Medulla oblongata (tissue), 1 donor: ENCODE measurements around the gene RNF148.

Experiments
- DNase-seq: peaks from one replicate; pipeline ENCODE4 v3.0.0-alpha.2; 2015; ENCODE audit errors: extremely low spot score

The RNF148 gene, protein sequence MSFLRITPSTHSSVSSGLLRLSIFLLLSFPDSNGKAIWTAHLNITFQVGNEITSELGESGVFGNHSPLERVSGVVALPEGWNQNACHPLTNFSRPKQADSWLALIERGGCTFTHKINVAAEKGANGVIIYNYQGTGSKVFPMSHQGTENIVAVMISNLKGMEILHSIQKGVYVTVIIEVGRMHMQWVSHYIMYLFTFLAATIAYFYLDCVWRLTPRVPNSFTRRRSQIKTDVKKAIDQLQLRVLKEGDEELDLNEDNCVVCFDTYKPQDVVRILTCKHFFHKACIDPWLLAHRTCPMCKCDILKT

DNA sequence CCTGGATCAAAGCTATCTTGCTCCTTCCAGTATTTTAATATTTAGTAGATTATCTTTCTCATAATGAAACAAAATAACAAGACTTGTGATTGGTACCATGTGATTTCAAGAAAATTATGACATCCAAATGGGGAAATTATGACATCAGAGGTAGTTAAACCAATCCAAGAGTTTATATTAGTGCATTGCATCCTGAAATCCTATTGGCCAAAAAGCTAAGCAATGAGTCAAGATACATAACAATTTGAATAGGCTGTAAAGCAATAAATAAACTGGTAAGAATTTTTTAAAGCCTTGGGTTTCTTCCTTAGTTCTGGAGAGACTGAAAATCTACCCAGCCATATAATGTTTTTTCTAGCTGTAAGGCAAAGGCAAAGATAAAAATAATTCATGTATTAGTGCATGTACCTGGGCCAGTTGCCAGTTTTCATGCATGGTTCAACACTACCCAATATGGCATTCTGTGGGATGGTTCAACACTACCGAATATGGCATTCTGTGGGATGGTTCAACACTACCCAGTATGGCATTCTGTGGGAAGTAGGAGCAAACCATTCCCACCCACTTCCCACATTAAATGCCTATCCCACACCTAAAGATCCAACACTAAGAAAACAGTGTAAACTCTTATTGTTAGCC, at the start of gene RNF148:
TSS of gene RNF148 (minus strand) at position 51 of the 639 bp plus-strand sequence. CDS start 172 bp downstream, outside the sequence.
- DNase-seq: no peak

DNA sequence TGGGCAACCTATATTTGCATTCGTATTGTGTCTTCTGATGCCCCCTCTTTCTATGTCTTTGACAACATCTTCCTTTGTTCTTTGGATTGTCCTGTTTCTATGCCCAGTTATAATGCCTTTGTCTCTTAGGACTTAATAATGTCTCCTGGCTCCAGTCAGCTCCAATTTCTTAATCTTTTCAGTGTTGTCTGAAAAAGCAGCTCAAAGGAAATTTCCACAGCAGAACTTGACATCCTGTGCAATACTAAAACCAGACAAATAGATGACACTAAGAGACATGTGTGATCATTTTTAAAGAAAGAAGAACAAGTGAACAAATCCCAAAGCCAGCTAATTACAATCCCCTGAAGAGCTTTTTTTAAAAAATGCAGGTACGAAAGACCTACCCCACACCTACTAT, 47.7 kb upstream of the RNF148 start:
- no peak for DNase-seq

DNA sequence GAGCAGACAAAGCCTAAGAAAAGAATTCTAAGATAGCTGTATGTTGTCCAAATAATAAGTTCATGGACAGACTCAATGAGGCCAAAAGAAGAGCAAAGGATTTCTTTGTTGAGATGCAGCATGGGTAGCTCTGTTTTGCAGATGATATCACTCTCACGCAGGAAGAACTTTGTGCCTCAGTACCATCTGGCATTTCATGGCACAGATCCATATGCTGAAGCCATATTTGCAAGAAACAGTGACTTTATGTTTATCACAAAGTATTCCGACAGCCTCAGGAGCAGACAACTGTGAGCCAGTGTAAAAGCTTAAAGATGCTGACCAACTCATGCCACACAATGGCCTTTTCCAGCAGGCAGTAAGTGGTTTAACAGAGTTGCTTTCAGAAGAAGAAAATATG, 45.5 kb upstream of the RNF148 start:
- DNase-seq: no peak

DNA sequence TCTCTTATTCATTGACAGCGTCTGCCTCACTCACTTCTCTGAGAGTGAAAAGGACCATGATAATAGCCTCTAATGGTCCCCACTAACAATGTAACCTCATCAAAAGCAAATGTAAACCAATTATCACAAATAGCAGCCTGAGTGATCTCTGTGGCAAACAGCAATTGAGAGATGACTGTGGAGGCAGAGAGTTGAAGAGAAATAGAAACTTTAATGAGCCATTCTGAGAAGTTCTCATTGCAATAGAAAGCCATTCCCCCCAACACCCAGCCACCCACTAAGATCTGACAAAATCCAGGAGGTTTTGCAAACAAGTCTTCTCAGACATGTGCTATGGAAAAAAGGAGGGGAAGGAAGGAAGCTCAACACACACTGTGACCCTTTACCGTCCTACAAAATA, 44.2 kb upstream of the RNF148 start:
- DNase-seq: no peak

DNA sequence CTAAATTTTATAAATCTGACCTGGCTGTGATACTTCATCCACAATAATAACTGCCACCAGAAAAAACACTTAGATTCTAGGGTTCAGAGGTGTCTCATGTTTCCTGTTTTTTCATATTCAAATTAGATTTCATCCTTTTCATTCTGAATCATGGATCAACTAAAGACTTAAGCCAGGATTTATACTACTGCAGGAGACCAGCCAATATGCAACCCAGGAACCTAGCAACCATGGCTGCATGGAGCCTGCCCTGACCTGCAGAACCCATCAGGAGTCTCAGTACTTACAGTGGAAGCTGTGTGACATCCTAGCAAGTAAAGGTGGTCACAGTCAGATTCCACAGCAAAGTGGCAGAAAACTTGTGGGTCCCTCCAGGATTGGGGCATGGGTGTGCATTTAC, 40.5 kb upstream of the RNF148 start:
- DNase-seq: no peak

DNA sequence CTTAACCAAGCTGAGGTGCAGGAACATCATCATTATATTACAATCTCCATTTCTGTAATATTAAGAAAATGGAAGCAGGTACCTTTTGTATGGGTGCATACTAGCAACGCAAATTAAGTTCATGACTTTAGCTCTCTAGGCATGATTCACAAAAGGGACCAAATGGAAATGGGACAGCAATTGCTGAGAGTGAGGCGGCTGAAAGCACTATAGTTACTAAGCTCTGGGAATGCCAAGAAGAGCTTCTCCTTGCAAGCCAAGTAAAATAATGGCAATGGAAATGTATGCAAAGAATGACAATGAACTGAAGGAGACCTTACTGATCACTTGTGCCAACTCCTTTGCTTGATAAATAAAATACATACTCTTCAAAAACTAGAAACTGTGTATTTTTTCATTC, 36.2 kb upstream of the RNF148 start:
- DNase-seq: no peak

DNA sequence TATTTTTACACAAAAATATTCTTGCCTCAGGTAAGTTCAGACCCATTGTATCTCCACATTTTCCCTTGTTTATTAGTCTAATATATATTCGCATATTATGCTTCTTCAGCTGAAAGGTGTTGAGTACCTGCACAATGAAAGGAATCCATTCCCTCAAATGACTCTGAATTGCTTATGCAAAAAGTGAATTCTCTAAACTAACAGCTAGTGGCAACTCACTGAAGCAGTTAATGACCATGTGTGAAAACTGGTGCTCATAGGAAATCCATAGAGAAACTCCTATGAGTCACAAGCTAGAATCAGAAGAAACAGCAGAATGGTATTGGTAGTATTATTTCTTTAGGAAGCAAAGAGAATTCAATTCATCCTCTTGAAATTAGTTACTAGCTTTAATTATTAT, 33.5 kb upstream of the RNF148 start:
- DNase-seq: no peak

DNA sequence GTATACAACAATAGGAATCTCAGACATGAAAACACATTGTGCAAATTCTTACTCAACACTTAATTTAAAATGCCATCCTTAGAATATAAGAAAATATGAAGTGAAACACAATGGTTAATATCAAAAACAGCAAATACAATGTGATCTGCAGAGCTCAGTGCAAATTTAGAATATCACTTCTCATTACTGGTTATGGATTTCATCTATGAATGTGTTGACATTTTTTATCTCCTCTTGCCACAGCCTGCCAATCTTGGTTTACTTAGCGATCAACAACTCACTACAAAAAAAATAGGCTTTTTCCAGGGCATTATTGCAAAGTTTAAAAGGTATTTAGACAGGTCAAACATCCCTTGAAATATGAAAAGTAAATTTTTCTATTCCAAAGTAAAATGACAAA, 25.0 kb upstream of the RNF148 start:
- DNase-seq: no peak

DNA sequence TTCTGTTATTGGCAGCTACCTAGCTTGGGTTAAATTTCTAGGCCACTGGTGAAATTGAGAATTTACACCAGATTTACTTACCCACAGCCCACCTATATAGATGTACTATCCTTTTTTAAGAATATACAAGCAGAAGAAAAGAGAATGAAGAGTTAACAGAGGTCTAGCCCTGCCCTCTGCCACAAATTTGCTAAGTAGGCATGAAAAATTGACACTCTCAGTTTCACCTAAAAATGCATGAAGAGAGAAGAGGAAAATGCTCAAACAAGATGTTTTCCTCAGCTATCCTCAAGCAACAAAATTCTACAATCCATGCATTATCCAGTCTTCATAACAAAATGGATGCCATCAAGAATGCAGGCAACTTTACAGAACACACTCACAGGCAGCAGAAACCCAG, 24.6 kb upstream of the RNF148 start:
- DNase-seq: no peak

DNA sequence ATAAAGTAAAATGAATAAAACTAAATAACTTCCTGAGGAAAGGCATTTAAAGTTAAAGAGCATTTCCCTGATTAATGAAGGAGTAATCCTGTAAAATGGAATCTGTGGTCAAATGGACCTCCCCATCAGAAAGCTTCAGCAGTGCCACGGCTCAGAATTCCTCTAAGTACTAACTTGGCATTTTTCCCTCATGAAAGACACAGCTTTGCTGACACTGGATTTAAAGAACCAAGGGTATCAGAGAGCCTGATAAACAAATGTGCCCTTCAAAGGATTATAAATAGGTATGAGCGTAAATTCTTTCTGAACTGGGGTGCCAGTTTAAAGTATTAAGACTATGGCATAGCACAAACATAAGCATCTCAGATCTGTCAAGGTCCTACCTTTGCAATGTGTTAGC, 24.2 kb upstream of the RNF148 start:
- no peak for DNase-seq

DNA sequence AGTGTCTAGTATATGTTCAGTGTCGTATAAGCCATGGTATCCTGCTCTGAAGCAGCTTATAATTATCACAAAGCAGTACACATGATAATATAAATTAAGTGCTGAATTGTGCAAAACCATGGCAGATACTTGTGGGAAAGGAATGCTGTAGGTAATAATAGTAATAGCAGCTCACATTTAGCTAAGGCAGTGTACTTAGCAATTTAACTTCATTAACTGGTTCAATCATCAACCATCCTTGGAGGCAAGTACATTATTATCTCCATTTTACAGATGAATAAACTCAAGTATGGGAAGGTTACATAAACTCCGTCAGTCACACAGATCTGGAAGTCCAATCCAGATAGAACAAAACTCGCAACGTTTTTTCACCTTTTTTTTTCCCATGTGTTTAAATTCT, 21.6 kb upstream of the RNF148 start:
- no peak for DNase-seq

DNA sequence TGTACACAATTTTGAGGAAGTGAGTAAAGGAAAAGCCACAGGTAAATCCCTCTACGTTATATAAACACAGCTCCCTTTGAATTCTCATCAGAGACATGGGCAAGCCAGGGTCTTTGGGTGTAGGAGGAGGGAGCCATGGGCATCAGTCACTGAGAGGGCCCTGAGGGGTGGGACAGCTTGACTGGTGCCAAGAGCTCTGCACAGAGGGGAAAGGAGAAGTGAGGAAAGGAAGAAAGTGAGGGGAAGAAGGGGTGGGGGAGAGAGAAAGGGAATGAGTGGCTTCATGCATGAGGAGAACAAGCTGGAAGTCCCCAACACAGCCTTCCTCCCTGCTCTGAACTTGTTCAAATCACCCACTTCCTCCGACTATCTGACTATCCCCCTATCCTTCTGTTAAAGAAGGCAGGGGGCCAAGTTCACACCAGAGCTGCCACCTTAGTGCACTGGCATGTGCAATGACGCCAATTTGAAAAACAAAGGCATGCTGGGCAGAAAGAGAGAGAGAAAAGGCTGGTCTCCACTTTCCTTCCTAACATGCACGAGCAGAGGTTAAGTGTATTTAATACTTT, 16.4 kb upstream of the RNF148 start:
- no peak for DNase-seq

DNA sequence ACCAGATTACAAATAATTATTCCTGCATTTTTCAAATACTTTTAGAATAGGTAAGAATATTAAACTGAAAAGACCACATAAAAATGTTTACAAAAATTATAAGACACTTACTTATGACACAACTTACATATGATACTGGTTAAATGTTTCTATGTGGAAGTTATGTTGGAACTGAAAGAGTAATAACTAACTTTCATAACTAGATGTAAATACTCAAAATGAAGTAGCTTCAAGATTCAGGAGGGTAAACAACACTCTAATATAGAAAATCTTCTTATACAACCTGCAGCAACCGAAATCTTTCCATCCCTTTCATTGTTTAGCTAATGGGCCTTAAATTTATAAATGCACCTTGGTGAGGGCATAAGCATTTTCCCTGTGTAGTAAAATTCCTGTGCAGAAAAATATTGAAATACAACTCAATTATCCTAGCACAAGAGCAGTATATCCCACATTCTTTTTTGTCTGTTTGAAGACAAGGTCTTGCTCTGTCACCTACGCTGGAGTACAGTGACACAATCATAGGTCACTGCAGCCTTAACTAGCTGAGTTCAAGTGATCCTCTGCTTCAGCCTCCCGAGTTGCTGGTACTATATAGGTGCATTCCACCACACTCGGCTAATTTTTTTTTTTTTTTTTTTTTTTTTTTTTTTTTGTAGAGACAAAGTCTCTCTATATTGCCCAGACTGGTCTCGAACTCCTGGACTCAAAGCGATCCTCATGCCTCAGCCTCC, 14.8 kb upstream of the RNF148 start:
- DNase-seq: no peak

DNA sequence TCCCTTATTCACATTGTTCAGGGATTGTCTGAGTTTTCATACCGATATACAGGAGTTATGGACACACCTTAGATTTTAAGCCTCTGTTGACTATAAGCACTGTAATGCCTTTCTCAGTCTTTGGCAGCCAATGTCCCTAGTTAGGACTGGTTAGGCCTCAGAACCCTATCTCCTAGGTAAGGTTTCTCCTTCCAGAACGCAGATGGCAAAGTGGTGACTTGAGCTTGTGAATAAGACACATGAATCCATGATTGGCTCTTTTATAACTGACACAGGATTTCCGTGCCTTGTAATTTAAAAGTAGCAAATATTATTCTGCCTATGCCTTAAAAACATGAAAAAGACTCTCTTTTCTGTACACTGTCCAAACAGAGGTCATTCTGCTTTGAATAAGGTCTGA, 12.5 kb upstream of the RNF148 start:
- DNase-seq: no peak

DNA sequence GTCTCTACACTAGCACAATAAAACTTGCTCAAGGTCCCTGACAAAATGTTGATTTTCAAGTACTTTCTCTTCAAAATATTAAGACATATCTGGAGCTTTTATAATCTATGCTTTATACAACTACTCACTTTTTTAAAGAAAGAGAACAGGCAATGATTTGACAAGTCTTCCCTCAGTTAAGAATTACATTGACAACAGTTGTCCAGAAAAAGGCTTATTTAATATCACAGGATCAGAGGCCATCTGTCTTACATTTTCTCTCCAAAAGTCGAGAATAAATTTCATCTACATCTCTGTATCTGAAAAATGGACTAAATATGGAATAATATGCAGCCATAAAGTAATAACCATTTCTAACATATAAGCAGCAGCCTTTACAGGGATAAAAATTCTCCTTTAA, 8.2 kb upstream of the RNF148 start:
- no peak for DNase-seq

DNA sequence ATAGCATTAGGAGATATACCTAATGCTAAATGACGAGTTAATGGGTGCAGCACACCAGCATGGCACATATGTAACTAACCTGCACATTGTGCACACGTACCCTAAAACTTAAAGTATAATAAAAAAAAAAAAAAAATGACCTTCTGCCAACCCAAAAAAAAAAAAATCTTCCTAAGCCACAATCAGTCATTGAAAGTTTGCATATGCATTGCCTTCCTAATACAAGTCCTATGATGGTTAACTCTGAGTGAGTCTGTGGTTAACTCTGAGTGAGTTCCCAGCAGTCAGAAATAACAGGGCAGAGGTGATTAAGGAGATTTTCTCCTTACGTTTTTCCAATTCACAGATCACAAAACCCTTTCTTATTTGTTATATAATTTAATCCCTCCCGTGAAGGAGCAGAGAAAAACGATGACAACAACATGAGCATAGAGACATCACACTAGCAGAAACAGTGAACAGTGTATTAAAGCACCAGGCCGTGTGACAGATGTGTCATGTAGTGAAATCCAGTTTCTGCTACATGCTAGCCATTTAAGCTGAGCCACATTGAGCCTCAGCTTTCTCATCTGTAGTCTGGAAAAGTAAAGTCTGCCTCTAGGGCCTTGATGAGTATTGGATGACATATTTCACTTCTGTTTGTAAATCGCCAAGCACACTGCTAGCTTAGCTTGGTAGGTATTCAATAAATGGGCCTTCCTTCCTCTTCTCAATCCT, 7.4 kb upstream of the RNF148 start:
- DNase-seq: no peak

DNA sequence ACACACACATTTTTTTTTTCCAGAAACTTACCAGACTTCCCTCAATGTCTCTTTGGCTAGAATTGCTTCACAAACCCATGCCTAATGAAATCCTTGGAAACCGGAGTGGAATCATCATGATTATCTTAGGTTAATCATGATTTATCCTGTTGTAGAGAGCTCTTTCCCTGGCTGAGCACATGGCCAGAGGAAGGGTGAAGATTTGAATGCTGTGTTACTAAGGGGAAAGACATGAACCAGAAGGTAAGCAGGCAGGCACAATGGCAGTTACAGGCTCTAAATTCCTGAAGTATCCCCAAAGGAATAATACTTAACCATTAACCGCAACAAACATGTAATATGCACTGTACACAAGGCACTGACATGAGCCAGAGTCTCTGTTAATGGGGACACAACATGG, 4.1 kb upstream of the RNF148 start:
- DNase-seq: no peak

DNA sequence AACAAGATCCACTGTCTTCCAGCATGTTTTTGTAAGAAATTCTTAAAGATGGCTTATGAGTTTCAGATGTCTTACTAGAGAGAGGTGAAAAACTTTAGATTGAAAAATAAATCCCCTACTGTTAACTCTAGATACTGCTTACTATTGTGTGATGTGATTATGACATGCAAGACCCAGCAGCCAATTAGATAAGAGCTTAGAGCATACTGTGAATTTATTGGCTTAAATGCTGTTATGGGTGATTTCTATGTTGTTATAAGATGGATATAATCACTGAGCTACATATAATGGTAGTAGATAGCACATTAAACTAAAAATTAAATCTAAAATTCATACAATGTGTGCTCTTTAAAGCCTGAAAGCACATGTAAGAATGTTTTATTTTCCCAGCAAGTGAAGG, 3.7 kb downstream of the RNF148 start, which contains the start of gene RNF133:
TSS of gene RNF133 (minus strand) at position 101 of the 400 bp plus-strand sequence. CDS start 199 bp downstream, outside the sequence.
- DNase-seq: no peak

DNA sequence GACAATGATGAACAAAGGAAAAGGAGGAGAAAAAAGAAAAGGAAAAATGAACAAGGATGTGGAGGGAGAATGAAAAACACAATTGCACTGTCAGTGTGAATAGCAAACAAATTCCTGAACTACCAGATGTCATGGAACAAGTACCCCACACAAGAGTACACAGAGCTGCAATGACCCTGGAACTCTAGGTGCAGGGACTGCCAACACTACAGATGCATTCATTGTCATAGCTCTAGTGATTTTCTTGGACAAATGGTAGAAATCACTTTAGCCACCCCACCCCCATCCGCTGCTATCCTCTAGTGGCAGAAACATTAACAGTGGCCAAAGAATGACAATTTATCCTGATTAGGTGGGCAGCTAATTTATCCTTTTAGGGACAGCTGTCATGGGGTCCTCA, 6.9 kb downstream of the RNF148 start:
- DNase-seq: no peak

DNA sequence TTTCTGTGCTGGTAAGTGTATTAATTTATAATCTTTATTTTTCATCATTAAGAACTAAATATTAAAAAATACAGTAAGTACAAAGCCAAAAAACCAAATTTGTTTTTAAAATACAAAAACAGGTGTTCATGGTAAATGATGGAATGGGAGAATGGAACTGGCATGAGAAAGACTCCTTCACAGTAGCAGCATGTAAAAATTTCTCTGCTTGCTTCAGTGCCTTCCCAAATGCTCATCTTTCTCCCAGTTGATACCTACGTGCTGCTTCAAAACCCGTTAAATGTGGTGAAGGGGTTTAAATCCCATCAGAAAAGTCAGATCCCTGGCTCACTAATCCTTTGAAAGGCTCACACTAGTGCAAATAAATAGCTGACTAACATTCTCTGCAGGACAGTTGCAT, 8.0 kb downstream of the RNF148 start:
- no peak for DNase-seq

DNA sequence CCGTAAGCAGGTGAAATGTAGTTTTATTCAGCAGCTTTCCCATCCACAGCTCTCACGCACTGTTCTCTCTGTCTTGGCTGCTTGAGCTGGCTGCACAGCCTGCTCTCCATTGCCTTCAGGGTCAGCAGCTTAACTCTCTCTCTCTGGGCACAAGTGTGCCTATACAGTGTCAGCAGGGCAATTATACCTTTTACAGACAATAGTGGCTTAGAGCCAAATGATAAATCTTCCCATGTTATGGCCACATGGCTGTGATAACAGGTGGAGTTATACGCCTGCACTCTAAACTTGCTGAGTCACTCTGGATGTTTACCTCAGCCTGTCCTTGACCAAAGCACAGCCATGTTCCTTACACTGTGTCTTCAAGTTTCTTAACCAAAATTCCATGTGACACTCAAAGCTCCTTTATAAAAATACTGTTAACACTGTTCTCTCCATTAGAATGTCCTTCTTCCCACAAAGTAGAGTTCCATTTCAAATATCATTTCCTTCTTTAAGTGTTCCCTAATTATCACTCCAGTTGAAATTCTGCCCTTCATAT, 9.9 kb downstream of the RNF148 start:
- no peak for DNase-seq
